ENCODE measurements around the gene IVD.

The IVD gene

DNA sequence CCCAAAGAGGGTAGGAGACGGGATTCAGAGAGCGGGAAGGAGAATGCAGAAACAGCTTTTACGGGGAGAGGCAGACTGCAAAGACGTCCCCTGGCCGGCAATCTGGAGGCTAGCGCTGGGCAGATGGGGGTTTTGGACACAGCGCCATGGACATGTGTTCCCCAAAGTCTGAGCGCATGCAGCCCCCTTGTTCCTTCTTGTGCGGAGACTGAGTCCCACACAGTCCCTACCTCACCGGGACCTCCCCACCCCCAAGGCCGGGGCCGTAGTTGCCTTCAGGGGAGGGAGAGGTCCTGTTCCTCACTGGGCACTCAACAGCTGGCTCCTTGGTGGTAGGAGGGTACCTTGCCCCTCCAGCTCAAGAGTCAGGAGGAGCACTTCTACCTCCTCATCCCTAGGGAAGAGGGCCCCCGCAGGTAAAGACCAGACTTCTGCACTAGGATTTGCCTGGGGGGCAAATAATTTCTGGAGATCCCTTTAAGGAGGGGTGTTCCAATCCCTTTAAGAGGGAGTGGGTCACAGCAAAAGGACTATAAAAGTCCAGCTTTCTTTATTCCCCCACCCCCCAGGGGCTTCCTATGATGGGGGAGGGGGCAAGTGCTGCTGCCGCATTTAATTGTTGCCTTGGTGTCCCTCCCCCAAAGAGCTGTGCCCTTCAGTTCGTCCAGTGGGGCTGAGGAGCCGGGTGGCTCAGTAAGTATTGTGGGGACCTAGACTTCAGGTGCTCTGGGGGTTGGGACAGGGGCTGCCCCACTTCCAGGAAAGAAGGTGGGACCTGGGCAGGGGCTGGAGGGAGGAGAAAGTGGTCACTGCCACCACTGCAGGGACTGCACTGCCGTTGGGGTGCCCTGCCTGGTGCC lies 31.5 kb downstream of the IVD start:
- Mint-ChIP-seq H3K27ac (no peak overlapping the region), H3K4me3 (peak overlapping the region; percentile 45), H3K36me3 (ENCODE audit: low read depth) (no peaks in the 10 kb centered on the region), H3K4me1 (peaks cover 27% of the 10 kb centered on the region), H3K27me3 (peaks cover 41% of the 10 kb centered on the region), H3K9me3 (no peaks in the 10 kb centered on the region)
- no peak for DNase-seq
- no peak for ATAC-seq

- H3K36me3 Mint-ChIP-seq (ENCODE audit: low read depth), result no peaks in the 10 kb centered on the region
- no peaks in the 10 kb centered on the region for H3K9me3 Mint-ChIP-seq
- no peak overlapping the region for H3K27ac Mint-ChIP-seq
- ATAC-seq (no peak), DNase-seq (no peak)
- H3K4me3 Mint-ChIP-seq, result no peak overlapping the region
- H3K4me1 Mint-ChIP-seq, result peaks cover 35% of the 10 kb centered on the region
- peaks cover 41% of the 10 kb centered on the region for H3K27me3 Mint-ChIP-seq
Measured at GRCh38 chr15:40437752-40438687, 32.4 kb downstream of the IVD start.

DNA sequence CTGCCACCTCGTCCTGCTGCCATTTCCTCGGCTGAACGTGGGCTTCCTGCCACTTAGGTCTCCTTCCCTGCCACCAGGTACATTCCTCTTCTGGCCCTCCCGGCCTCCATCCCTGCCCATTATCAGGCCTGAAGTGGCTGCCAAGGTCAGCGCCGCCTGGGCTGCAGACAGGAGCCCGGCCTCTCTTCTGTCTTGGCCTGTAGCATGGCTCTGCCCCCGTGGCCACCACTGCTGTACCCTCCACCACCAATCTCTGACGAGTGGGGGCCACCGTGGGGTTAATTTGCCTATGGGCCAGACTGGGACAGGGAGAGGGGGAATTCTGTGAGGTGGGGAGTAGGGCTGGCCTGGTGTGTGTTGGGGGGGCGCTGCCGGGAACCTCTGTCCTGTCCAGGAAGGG lies 33.1 kb downstream of the IVD start:
- Mint-ChIP-seq H3K27ac (no peak overlapping the region), H3K9me3 (no peaks in the 10 kb centered on the region), H3K27me3 (peaks cover 41% of the 10 kb centered on the region), H3K4me3 (no peak overlapping the region), H3K4me1 (peaks cover 42% of the 10 kb centered on the region), H3K36me3 (ENCODE audit: low read depth) (no peaks in the 10 kb centered on the region)
- DNase-seq, result no peak
- ATAC-seq, result no peak

- Mint-ChIP-seq H3K27ac (peak overlapping the region; percentile 87), H3K4me1 (peaks cover 50% of the 10 kb centered on the region), H3K27me3 (peaks cover 41% of the 10 kb centered on the region), H3K9me3 (no peaks in the 10 kb centered on the region), H3K4me3 (peak overlapping the region; percentile 84), H3K36me3 (ENCODE audit: low read depth) (no peaks in the 10 kb centered on the region)
- ATAC-seq (no peak), DNase-seq (no peak)
Measured at GRCh38 chr15:40439461-40439959, 33.9 kb downstream of the IVD start.

DNA sequence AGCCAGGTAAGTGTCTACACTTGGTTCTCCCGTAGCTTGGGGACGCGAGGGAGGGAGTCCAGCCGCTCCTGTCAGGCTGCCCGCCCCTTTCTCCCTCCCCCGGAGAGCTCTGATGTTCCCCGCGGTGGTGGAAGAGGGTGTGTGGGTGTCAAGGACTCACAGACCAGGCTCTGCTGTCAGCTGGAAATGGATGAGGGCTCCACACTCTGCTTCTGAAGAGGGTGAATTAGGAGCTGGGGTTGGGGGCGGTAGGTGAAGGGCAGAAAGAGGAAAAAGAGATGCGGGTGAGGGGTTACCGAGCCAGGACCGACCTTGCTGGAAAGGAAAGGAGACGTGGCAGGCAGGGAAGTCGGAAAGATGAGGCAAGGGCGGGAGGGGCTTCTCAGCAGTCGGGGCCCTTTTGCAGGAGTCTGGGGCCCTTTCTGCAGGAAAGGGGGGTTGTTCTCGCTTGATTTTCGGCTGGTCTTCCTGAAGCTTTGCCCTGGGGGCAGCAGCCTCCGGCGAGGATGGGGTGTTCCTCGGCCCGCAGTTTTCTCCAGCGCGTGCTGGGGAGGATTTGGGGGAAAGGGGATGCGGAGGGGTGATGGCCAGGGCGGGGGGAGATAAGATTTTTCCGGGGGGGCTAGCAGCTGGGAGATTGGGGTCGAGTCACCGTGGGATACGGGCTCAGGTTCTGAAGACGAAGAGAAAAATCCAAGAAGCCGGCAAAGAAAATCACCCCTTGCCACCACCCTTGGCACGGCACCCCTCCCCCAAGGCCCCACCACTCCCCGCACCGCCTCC lies 34.6 kb downstream of the IVD start:
- peak overlapping the region; percentile 87 for H3K27ac Mint-ChIP-seq
- H3K27me3 Mint-ChIP-seq, result peaks cover 36% of the 10 kb centered on the region
- peaks cover 57% of the 10 kb centered on the region for H3K4me1 Mint-ChIP-seq
- DNase-seq (peak; percentile 44), ATAC-seq (no peak)
- no peaks in the 10 kb centered on the region for H3K9me3 Mint-ChIP-seq
- H3K36me3 Mint-ChIP-seq (ENCODE audit: low read depth), result no peaks in the 10 kb centered on the region
- peak overlapping the region; percentile 84 for H3K4me3 Mint-ChIP-seq

DNA sequence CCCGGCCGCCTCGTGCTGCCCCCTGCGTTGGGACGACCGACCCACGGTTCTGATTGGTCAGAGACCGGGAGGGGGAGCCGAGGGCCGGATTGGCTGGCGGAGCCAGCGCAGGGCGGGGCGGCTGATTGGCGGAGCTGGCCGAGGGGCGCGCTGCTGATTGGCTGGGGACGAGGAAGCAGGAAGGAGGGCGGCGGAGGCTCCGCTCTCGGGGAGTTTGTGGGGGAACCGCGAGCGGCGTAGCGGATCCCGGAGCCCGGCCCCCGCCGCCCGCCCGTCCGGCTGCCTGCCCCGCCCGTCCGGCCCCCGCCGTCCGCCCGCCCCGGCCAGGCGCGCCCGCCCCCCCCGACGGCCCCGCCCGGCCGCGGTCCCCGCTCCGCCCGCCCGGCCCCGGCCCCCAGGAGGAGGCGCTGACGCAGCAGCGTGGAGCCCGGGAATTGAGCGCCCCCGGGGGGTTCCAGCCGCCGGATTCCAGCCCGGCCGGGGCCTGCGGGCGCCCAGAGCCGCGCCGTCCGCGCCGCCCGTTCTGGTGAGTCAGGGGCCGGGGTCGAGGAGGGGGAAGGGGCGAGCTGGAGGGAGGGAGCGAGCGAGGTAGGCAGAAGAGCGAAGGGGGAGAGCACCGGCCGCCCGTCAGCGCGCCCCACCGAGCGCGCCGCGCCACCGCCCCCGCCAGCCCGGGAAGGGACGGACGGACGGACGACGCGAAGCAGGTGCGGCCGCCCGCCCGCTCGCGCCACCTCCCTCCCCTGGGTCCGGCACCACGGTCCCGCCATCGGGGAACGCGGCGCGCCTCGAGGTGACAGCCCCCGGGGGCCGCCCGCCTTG lies 35.4 kb downstream of the IVD start, which contains the start of gene BAHD1:
Gene BAHD1, plus strand, starts transcription at position 211 of the 822 bp plus-strand sequence. CDS start 17,512 bp downstream, outside the sequence.
- Mint-ChIP-seq H3K36me3 (ENCODE audit: low read depth) (peaks cover 2% of the 10 kb centered on the region), H3K27me3 (peaks cover 31% of the 10 kb centered on the region), H3K27ac (peak within 1 kb of the TSS; percentile 87), H3K4me1 (peaks cover 58% of the 10 kb centered on the region), H3K4me3 (peak within 1 kb of the TSS; percentile 84), H3K9me3 (no peaks in the 10 kb centered on the region)
- peak; percentile 92 for ATAC-seq
- peak; percentile 98 for DNase-seq

GRCh38 chr15:40441565-40442531 lies 36.3 kb downstream of the IVD start:
- Mint-ChIP-seq H3K4me1 (peaks cover 52% of the 10 kb centered on the region), H3K36me3 (ENCODE audit: low read depth) (peaks cover 2% of the 10 kb centered on the region), H3K9me3 (no peaks in the 10 kb centered on the region), H3K27me3 (peaks cover 27% of the 10 kb centered on the region), H3K27ac (peak overlapping the region; percentile 62), H3K4me3 (peak overlapping the region; percentile 81)
- ATAC-seq (no peak), DNase-seq (peak; percentile 34)

DNA sequence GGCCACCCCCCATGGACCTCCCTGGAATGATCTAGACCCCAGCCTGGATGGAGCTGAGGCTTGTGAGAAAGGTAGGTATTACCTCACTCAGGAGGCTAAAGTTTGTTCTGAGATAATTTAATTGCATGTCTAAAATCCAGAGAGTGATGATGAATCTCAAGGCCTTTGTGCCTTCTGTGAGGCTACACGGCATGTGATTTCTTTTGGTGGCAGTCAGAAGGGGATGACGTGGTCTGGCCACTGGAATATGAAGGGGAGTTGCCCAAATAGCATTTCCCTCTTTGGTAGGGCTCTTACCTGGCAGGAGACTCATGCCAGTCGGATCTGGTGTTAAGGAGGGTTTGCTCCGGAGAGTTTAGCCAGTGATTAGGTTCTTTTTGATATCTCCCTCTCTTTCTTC lies 37.7 kb downstream of the IVD start:
- ATAC-seq (no peak), DNase-seq (no peak)
- Mint-ChIP-seq H3K4me3 (peak overlapping the region; percentile 81), H3K9me3 (no peaks in the 10 kb centered on the region), H3K27ac (no peak overlapping the region), H3K4me1 (peaks cover 46% of the 10 kb centered on the region), H3K27me3 (peaks cover 18% of the 10 kb centered on the region), H3K36me3 (ENCODE audit: low read depth) (peaks cover 2% of the 10 kb centered on the region)

- no peak for DNase-seq
- Mint-ChIP-seq H3K4me1 (peaks cover 46% of the 10 kb centered on the region), H3K27ac (no peak overlapping the region), H3K4me3 (peak overlapping the region; percentile 15), H3K9me3 (no peaks in the 10 kb centered on the region), H3K36me3 (ENCODE audit: low read depth) (peaks cover 2% of the 10 kb centered on the region), H3K27me3 (peaks cover 12% of the 10 kb centered on the region)
- no peak for ATAC-seq
Measured at GRCh38 chr15:40443846-40444245, 38.3 kb downstream of the IVD start.

GRCh38 chr15:40444736-40445135 lies 39.1 kb downstream of the IVD start:
- no peak for DNase-seq
- H3K27ac Mint-ChIP-seq, result no peak overlapping the region
- H3K4me1 Mint-ChIP-seq, result peaks cover 48% of the 10 kb centered on the region

GRCh38 chr15:40445421-40445922 lies 39.9 kb downstream of the IVD start:
- Mint-ChIP-seq H3K9me3 (no peaks in the 10 kb centered on the region), H3K27me3 (no peaks in the 10 kb centered on the region), H3K36me3 (ENCODE audit: low read depth) (peaks cover 2% of the 10 kb centered on the region), H3K4me1 (peaks cover 50% of the 10 kb centered on the region), H3K27ac (no peak overlapping the region), H3K4me3 (no peak overlapping the region)
- ATAC-seq, result no peak
- DNase-seq, result no peak

More at GRCh38 chr15:40444736-40445135, 39.1 kb downstream of the IVD start:
- Mint-ChIP-seq H3K36me3 (ENCODE audit: low read depth) (peaks cover 2% of the 10 kb centered on the region), H3K9me3 (no peaks in the 10 kb centered on the region), H3K27me3 (peaks cover 5% of the 10 kb centered on the region), H3K4me3 (no peak overlapping the region)
- ATAC-seq, result no peak

- DNase-seq, result no peak
- Mint-ChIP-seq H3K36me3 (ENCODE audit: low read depth) (peaks cover 2% of the 10 kb centered on the region), H3K27me3 (no peaks in the 10 kb centered on the region), H3K4me3 (no peak overlapping the region), H3K9me3 (no peaks in the 10 kb centered on the region), H3K27ac (no peak overlapping the region), H3K4me1 (peaks cover 55% of the 10 kb centered on the region)
- ATAC-seq, result no peak
Measured at GRCh38 chr15:40446144-40446543, 40.5 kb downstream of the IVD start.
